Effector memory CD4-positive, alpha-beta T cell (primary cell): ENCODE data around the gene STK24.

Source experiments
- DNase-seq, 3 donors: peaks; one replicate each; pipeline ENCODE4 v3.0.0-alpha.2; 2020
- H3K27ac ChIP-seq: 2 replicates; pipeline ENCODE4 v1.7.0; 2013; ENCODE audit warnings: mild to moderate bottlenecking, low read length, moderate library complexity; ENCODE audit not compliant: insufficient read depth, poor library complexity, severe bottlenecking
- H3K27me3 ChIP-seq: replicated peaks from 2 replicates; pipeline ENCODE4 v1.7.0; 2013; ENCODE audit warnings: mild to moderate bottlenecking, low read length; ENCODE audit not compliant: insufficient read depth, control insufficient read depth, poor library complexity, severe bottlenecking
- H3K36me3 ChIP-seq: 2 replicates; pipeline ENCODE4 v1.7.0; 2013; ENCODE audit warnings: mild to moderate bottlenecking, low read length, moderate library complexity; ENCODE audit not compliant: control insufficient read depth, insufficient read depth
- H3K4me1 ChIP-seq: 2 replicates; pipeline ENCODE4 v1.7.0; 2013; ENCODE audit warnings: low read length, mild to moderate bottlenecking; ENCODE audit not compliant: control insufficient read depth, insufficient read depth, poor library complexity, severe bottlenecking
- H3K4me3 ChIP-seq: 2 replicates; pipeline ENCODE4 v1.7.0; 2013; ENCODE audit warnings: low read length, low read depth, mild to moderate bottlenecking; ENCODE audit not compliant: insufficient read depth, poor library complexity, severe bottlenecking
- H3K9me3 ChIP-seq: 2 replicates; pipeline ENCODE4 v1.7.0; 2013; ENCODE audit warnings: mild to moderate bottlenecking, low read length, moderate library complexity; ENCODE audit not compliant: control insufficient read depth

STK24 gene

DNA sequence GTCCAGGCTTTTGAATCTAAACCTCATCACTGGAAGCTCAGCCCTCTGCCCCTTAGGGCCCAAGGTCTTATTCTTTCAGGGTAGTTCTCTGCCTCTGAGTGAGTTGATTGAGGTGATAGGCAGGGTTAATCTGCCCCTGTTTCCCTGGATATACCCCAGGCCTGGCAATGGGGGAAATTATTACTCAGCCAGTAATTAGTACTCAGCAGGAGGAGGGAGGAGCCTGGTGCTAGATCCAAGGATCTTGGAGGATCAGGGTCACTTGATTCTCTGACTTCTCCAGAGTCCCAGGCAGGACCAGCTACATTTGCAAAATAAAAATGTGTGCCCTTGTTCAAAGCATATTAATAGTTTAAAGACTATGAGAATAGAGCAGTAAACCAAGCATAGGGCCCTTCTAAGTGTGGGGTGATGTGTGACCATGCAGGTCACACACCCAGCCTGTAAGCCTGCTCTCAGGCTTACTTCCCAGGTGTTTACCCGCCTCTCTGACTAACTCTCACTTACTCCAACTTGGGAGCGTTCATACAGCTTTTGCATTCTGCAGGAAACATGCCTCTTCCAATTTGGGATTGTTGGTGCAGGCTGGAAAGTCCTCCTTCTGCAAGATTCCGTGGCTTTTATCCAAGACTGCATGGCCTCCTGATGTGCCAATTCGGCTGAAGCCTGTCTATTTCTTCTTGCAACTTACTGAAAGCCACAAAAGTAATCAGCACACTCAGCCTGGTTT is 7.9 kb upstream of the STK24 start:
- H3K27ac ChIP-seq, result no peak overlapping the region
- H3K4me1 ChIP-seq, result no peaks in the 10 kb centered on the region
- no peak for DNase-seq
- no peaks in the 10 kb centered on the region for H3K36me3 ChIP-seq
- H3K4me3 ChIP-seq, result no peak overlapping the region
- no peaks in the 10 kb centered on the region for H3K9me3 ChIP-seq
- H3K27me3 ChIP-seq, result no peaks in the 10 kb centered on the region

DNA sequence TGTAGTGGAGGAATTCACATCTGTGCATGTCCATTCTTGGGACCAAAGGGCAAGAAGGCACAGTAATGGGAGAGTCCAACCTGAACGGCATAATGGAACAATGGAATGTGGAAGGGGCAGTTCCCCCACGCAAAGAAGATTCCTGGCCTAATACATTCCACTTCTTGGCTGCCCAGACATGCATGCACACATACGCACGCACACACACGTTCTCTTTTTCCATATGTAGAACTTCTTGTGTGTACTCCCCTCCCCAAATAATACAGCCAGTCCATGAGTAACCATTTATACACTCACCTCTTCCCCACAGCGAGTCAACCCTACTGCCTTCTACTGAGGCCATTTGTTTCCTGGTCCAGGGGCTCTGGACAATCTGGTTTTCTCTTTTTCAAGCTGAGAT is 6.0 kb upstream of the STK24 start:
- no peaks in the 10 kb centered on the region for H3K27me3 ChIP-seq
- H3K9me3 ChIP-seq, result no peaks in the 10 kb centered on the region
- H3K4me1 ChIP-seq, result no peaks in the 10 kb centered on the region
- H3K27ac ChIP-seq, result no peak overlapping the region
- no peaks in the 10 kb centered on the region for H3K36me3 ChIP-seq
- H3K4me3 ChIP-seq, result no peak overlapping the region
- no peak for DNase-seq

DNA sequence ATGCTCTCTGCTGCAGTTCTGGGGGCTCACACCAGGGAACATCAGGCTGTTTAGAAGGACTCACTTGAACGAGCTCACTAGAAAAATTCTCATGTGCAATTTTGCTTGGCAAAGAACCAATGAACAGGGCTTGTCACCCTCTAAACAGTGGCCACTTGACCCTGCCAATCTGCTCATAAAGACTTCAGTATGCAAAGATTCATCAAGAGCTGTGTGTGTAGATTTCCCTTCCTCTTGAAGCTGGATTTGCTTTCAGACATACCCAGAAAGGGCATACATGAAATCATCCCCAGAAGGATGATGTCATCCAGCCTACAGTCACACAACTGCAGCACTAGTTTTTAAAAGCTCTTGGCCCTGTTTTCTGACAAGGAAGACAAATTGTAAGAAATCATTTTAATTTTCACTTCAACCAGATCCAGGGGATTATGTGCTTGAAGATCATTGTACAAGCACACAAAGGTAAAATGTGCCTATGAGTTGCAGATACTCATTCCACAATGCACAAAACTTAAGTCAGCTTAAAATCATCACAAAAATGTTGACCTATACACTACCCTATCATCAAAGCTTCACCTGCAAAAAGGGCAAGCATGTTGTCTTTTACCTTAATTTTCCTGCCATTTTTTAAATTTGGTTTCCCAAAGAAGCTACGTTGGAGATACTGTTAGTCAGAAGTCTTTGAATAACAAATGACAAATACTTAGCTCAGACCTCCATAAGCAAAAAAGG is 5.2 kb upstream of the STK24 start:
- H3K9me3 ChIP-seq, result no peaks in the 10 kb centered on the region
- no peaks in the 10 kb centered on the region for H3K27me3 ChIP-seq
- peaks cover 5% of the 10 kb centered on the region for H3K4me1 ChIP-seq
- H3K4me3 ChIP-seq, result no peak overlapping the region
- no peak for DNase-seq
- H3K36me3 ChIP-seq, result no peaks in the 10 kb centered on the region
- H3K27ac ChIP-seq, result no peak overlapping the region

DNA sequence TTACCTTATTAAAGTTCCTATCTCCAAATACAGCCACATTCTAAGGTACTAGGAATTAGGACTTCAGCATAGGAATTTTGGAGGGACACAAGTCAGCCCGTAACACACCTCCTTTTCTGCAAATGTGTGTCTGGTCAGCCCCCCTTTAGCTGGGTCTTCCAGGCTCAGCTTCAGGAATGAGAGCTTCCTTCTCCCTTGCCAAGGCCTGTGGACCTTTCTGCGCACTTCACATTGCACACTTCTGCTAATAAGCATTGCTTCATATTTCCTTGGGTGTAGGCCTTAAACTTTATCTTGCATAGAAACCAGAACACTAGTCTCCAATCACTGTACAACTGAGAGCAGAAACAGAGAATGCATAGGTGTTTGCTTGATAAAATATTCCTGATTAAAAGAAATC is 4.5 kb upstream of the STK24 start:
- no peaks in the 10 kb centered on the region for H3K9me3 ChIP-seq
- H3K4me1 ChIP-seq, result peaks cover 5% of the 10 kb centered on the region
- no peak for DNase-seq
- no peak overlapping the region for H3K4me3 ChIP-seq
- H3K27me3 ChIP-seq, result no peaks in the 10 kb centered on the region
- no peaks in the 10 kb centered on the region for H3K36me3 ChIP-seq
- no peak overlapping the region for H3K27ac ChIP-seq

DNA sequence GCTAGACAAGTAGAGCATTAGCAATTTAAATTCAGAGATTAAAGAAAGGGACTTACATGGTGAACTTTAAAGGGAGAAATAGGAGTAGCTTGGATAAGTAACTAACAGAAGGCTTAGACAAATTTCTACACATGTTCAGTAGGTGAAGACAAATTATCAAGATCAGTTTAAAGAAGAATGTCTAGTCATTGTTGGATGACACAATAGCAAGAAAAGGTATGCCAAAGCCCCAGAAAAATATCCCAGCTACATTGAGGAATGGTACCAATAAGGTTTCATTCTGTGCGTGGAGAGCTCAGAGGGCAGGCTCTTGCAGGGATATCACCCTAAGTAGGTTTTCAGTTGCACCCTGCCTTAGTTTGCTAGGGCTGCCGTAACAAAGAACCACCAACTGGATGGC is 3.5 kb upstream of the STK24 start:
- Histone ChIP-seq H3K36me3 (no peaks in the 10 kb centered on the region), H3K4me3 (no peak overlapping the region), H3K27me3 (no peaks in the 10 kb centered on the region), H3K27ac (no peak overlapping the region), H3K4me1 (peaks cover 5% of the 10 kb centered on the region), H3K9me3 (no peaks in the 10 kb centered on the region)
- no peak for DNase-seq

DNA sequence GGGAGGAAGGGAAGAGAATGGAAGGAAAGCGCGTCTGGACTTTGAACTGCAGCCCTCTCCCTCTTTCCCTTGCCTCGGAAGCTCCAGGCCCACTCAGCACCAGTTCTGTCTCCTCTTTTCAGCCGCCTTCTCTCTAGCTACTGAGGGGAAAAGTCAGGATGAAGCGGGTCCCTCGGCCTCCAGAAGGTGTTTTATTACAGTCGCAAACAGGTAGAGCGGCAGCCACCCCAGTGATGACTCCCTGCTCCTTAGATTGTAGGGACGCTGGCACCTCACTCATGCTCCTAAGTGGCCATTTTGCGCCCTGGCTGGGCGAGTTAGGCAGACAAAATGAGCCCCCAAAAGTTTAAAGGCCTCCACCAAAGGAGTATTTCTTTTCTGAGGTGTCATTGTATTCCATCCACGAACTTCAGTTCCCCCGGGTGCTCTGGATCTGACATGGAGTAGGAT is 954 bp upstream of the STK24 start:
- H3K36me3 ChIP-seq, result no peaks in the 10 kb centered on the region
- no peak for DNase-seq
- no peaks in the 10 kb centered on the region for H3K9me3 ChIP-seq
- H3K27ac ChIP-seq, result peak overlapping the region; percentile 71
- H3K27me3 ChIP-seq, result no peaks in the 10 kb centered on the region
- peak overlapping the region; percentile 45 for H3K4me3 ChIP-seq
- peaks cover 15% of the 10 kb centered on the region for H3K4me1 ChIP-seq

DNA sequence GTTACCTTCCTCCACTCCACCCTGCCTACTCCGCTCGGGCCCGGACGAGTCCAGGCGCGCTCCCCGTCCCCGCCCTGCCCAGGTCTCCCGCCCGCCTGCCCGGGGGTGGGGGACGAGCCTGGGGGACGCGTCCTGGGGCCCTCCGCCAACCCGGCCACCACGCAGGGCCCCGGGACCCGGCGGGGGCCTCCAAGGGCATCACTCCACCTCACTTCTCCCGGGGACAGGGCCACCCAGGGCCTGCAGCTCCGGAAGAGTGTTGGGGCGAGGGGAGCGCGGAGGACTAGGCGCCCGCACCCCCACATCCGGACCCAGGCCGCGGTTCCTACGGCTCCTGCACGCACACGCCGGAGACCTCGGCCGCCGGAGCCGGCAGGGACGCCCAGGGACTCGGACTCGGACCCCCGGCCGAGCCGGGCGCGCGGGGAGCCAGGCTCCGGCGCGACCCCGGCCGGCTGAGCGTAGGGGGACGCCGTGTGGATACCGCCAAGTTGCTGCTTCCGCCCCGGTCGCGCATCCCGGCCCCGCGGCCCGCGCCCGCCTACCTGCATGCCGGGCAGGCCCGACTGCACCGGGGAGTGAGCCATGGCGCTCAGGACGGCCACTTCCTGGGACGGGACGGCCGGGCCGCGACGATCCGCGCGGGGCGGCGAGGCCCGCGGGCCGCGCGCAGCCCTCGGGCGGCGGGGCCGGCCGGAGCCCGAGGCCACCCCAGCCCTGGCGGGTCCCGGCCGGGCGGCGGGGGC is 534 bp downstream of the STK24 start:
- DNase-seq, result peak in 1 of 3 donors; percentile 11
- Histone ChIP-seq H3K4me3 (peak overlapping the region; percentile 94), H3K27me3 (no peaks in the 10 kb centered on the region), H3K4me1 (peaks cover 30% of the 10 kb centered on the region), H3K9me3 (no peaks in the 10 kb centered on the region), H3K27ac (peak overlapping the region; percentile 83), H3K36me3 (no peaks in the 10 kb centered on the region)

DNA sequence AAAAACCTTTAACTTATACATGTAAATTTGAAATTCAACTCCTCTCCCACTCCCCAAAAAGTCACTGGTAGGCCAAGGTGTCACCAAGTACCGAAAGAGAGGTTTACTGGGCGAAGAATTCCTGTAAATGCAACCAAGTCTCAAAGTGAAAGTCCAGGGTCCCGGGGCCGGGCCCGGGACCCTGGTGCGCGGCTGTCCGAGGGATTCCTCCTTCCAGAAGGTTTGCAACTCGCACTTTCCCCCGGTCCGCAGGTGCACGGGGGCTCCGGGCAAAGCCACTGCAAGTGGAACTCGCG is 1.1 kb downstream of the STK24 start:
- DNase-seq, result no peak
- Histone ChIP-seq H3K36me3 (no peaks in the 10 kb centered on the region), H3K4me3 (peak overlapping the region; percentile 94), H3K4me1 (peaks cover 35% of the 10 kb centered on the region), H3K27me3 (no peaks in the 10 kb centered on the region), H3K9me3 (no peaks in the 10 kb centered on the region), H3K27ac (peak overlapping the region; percentile 83)

DNA sequence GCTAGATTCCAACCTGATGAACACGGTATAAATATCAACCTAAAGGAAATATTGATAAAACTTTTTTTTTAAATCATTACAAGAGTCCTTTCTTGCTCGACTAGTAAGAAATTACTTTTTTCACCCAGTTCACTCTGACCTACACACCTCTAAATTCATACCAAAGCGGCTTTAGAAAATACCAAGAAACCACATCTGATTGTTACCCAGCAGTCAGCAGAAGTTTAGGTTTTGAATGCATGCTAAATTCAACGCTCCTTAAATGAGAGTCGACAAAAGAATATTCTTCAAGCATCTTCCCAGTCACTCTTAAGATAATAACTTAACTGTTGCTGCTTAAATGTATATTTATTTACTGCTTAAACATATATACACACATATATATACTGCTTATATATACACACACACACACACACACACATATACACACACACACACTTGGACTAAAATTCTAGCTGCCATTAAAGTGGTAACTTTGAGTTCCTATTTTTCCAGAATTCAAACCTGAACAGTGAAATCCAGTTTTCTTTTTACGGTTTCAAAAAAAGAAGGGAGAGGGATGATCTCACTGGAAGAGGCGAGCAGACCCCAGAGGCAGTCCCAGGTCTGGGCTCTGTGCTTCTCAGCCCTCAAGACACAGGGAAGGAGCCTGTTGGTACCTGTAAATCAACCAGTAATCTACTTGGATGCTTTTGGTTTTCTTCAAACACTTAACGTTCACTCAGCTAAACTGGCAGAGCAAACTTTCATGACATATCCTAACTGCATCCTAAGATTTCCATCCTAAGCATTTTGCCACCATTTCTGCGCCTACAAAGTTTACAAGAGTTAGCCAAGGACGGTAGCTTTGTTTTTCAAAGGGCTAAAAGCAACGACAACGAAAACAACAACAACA is 1.7 kb downstream of the STK24 start:
- Histone ChIP-seq H3K27me3 (no peaks in the 10 kb centered on the region), H3K36me3 (no peaks in the 10 kb centered on the region), H3K4me1 (peaks cover 40% of the 10 kb centered on the region), H3K4me3 (peak overlapping the region; percentile 94), H3K27ac (peak overlapping the region; percentile 83), H3K9me3 (no peaks in the 10 kb centered on the region)
- DNase-seq, result no peak
